Measurements from ENCODE around the gene CTNND2. TPM values are rescaled to one million over a fixed set of nuclear protein-coding genes. Genes with fewer than 3 reads are reported as not detected.

CTNND2 gene
- total and polyA plus RNA-seq, 10 of the 15 experiments (the other 5 are each of a cell fraction or from before 2014, with no cell fraction given), result 0.02 to 0.16 (median 0.04) TPM; not detected in 7

GRCh38 chr5:11898787-11899186 is 5.5 kb downstream of the CTNND2 start:
- H4K20me1 ChIP-seq (ENCODE audit: control insufficient read depth, insufficient read depth), result no peaks in the 10 kb centered on the region
- no peak for TF ChIP-seq SIN3A (IDR thresholded peaks at IDR 0.05; ENCODE audit: low read depth, low read length)
- TF ChIP-seq NR2C1 (IDR thresholded peaks at IDR 0.05), result no peak
- TF ChIP-seq HDGF (IDR thresholded peaks at IDR 0.05), result no peak
- TF ChIP-seq, protein P1, sequence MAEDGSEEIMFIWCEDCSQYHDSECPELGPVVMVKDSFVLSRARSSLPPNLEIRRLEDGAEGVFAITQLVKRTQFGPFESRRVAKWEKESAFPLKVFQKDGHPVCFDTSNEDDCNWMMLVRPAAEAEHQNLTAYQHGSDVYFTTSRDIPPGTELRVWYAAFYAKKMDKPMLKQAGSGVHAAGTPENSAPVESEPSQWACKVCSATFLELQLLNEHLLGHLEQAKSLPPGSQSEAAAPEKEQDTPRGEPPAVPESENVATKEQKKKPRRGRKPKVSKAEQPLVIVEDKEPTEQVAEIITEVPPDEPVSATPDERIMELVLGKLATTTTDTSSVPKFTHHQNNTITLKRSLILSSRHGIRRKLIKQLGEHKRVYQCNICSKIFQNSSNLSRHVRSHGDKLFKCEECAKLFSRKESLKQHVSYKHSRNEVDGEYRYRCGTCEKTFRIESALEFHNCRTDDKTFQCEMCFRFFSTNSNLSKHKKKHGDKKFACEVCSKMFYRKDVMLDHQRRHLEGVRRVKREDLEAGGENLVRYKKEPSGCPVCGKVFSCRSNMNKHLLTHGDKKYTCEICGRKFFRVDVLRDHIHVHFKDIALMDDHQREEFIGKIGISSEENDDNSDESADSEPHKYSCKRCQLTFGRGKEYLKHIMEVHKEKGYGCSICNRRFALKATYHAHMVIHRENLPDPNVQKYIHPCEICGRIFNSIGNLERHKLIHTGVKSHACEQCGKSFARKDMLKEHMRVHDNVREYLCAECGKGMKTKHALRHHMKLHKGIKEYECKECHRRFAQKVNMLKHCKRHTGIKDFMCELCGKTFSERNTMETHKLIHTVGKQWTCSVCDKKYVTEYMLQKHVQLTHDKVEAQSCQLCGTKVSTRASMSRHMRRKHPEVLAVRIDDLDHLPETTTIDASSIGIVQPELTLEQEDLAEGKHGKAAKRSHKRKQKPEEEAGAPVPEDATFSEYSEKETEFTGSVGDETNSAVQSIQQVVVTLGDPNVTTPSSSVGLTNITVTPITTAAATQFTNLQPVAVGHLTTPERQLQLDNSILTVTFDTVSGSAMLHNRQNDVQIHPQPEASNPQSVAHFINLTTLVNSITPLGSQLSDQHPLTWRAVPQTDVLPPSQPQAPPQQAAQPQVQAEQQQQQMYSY (CRISPR knock-in tag; IDR thresholded peaks at IDR 0.05), result no peak
- no peak for TF ChIP-seq ZNF384 (IDR thresholded peaks at IDR 0.05; ENCODE audit: borderline replicate concordance, low read depth, low read length)
- TF ChIP-seq, protein P2, sequence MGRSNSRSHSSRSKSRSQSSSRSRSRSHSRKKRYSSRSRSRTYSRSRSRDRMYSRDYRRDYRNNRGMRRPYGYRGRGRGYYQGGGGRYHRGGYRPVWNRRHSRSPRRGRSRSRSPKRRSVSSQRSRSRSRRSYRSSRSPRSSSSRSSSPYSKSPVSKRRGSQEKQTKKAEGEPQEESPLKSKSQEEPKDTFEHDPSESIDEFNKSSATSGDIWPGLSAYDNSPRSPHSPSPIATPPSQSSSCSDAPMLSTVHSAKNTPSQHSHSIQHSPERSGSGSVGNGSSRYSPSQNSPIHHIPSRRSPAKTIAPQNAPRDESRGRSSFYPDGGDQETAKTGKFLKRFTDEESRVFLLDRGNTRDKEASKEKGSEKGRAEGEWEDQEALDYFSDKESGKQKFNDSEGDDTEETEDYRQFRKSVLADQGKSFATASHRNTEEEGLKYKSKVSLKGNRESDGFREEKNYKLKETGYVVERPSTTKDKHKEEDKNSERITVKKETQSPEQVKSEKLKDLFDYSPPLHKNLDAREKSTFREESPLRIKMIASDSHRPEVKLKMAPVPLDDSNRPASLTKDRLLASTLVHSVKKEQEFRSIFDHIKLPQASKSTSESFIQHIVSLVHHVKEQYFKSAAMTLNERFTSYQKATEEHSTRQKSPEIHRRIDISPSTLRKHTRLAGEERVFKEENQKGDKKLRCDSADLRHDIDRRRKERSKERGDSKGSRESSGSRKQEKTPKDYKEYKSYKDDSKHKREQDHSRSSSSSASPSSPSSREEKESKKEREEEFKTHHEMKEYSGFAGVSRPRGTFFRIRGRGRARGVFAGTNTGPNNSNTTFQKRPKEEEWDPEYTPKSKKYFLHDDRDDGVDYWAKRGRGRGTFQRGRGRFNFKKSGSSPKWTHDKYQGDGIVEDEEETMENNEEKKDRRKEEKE (IDR thresholded peaks at IDR 0.05), result no peak
- TF ChIP-seq REST (IDR thresholded peaks at IDR 0.05; ENCODE audit: low read depth, low read length), result no peak
- TF ChIP-seq CUX1 (IDR thresholded peaks at IDR 0.05; ENCODE audit: insufficient replicate concordance, low read depth, low read length), result no peak

More at GRCh38 chr5:11898787-11899186, 5.5 kb downstream of the CTNND2 start:
- FAIRE-seq (no peak), ATAC-seq (no peak), DNase-seq (ENCODE audit: low read depth, low spot score) (no peak)
- Histone ChIP-seq H3K9ac (ENCODE audit: control insufficient read depth, insufficient read depth, low read length) (no peak overlapping the region), H3K36me3 (ENCODE audit: control insufficient read depth in 2 of 2, insufficient read depth in 2 of 2, low read length in 1 of 2) (no peaks in the 10 kb centered on the region), H3K27ac (ENCODE audit: control insufficient read depth, insufficient read depth) (no peak overlapping the region), H3K27me3 (replicated peaks in 1 of 2; ENCODE audit: control insufficient read depth in 2 of 2, insufficient read depth in 2 of 2, low read length in 1 of 2) (peaks cover 0 to 6% of the 10 kb centered on the region in 2 experiments; a peak in 2 of 4 replicates), H3K4me1 (ENCODE audit: control insufficient read depth, insufficient read depth, low read length) (no peaks in the 10 kb centered on the region), H3K79me2 (ENCODE audit: control insufficient read depth, insufficient read depth, low read length) (no peaks in the 10 kb centered on the region), H3K4me3 (no peak overlapping the region), H3K9me3 (replicated peaks; ENCODE audit: control insufficient read depth, insufficient read depth, low read length) (no peaks in the 10 kb centered on the region), H2AFZ (ENCODE audit: control insufficient read depth, low read depth, low read length) (no peak overlapping the region), H3K4me2 (ENCODE audit: control insufficient read depth, insufficient read depth) (no peak overlapping the region)
- BruUV-seq (replicated peaks), result no TSS peak
- CTCF ChIA-PET, result no interaction called here
- RAD21 ChIA-PET (ENCODE audit: unreplicated experiment), result no interaction called here
- SMC1A ChIA-PET (ENCODE audit: uncharacterized antibody, unreplicated experiment), result interaction anchor here (0.9 kb wide), 1 partner anchor 64 kb away, joined by 3 read pairs; no protein-coding TSS in a partner anchor
- intact Hi-C loops (cut with micrococcal nuclease; ENCODE audit: unreplicated experiment) (no loop called here), in situ Hi-C loops (cut with MboI) (no loop called here)
- POLR2A ChIA-PET, result no interaction called here
- WGBS (ENCODE audit: insufficient coverage, insufficient replicate concordance, low lambda C conversion rate, missing lambda C conversion rate), result 0% methylated on average over 2 of the region's 2 CpGs

Measured in GM12878 (cell line).